Measurements from ENCODE around the gene ATP11A.

The ATP11A gene

DNA sequence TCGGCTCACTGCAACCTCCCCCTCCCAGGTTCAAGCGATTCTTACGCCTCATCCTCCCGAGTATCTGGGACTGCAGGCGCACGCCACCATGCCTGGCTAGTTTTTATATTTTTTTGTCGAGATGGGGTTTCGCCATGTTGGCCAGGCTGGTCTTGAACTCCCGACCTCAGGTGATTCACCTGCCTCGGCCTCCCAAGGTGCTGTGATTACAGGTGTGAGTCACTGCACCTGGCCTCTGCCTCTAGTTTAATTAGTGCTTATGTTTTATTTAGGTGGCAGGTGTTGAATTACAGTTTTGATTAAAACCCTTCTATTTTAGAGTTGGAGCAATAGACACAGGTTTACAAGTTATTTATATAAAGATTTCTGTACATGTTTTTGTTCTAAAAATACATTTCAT, 42.8 kb downstream of the ATP11A start:
- POLR2A ChIA-PET: no interaction called here
- Histone ChIP-seq H3K27ac (ENCODE audit: extremely low read depth, low read depth, low read length) (no peak overlapping the region), H3K36me3 (ENCODE audit: control insufficient read depth in 2 of 2, insufficient read depth in 1 of 2, low read length in 2 of 2) (no peaks in the 10 kb centered on the region), H3K4me3 (ENCODE audit: low read depth, low read length) (no peak overlapping the region), H3K9me3 (ENCODE audit: control insufficient read depth, insufficient read depth, low read depth, low read length) (no peaks in the 10 kb centered on the region), H3K4me1 (ENCODE audit: control insufficient read depth, insufficient read depth, low read length) (peaks cover 2% of the 10 kb centered on the region; the same call in 1 of the 2 replicates)
- CTCF ChIA-PET: no interaction called here
- TF ChIP-seq ZNF239 (tag by site-specific recombination; IDR thresholded peaks at IDR 0.05) (no peak), ZNF776 (tag by site-specific recombination; IDR thresholded peaks at IDR 0.05; ENCODE audit: borderline replicate concordance) (no peak), ZNF16 (tag by site-specific recombination; IDR thresholded peaks at IDR 0.05; ENCODE audit: low read depth) (no peak), ZNF404 (tag by site-specific recombination; IDR thresholded peaks at IDR 0.05) (no peak), ZFP3 (tag by site-specific recombination; IDR thresholded peaks at IDR 0.05; ENCODE audit: low read depth) (no peak), OVOL3 (tag by site-specific recombination; IDR thresholded peaks at IDR 0.05) (no peak), ZNF341 (tag by site-specific recombination; IDR thresholded peaks at IDR 0.05; ENCODE audit: low read depth) (no peak), SALL2 (tag by site-specific recombination; IDR thresholded peaks at IDR 0.05; ENCODE audit: borderline replicate concordance) (no peak), ZNF623 (tag by site-specific recombination; IDR thresholded peaks at IDR 0.05) (no peak), PRDM1 (tag by site-specific recombination; IDR thresholded peaks at IDR 0.05) (no peak), ZNF274 (IDR thresholded peaks at IDR 0.05; ENCODE audit: low read length) (no peak), ZNF274 (tag by site-specific recombination; IDR thresholded peaks at IDR 0.05; ENCODE audit: borderline replicate concordance) (no peak), REPIN1 (tag by site-specific recombination; IDR thresholded peaks at IDR 0.05; ENCODE audit: low read depth) (no peak), ZNF677 (tag by site-specific recombination; IDR thresholded peaks at IDR 0.05) (no peak), GFI1B (tag by site-specific recombination; IDR thresholded peaks at IDR 0.05) (no peak), ZNF169 (tag by site-specific recombination; IDR thresholded peaks at IDR 0.05) (no peak), ZBTB1 (tag by site-specific recombination; IDR thresholded peaks at IDR 0.05) (no peak), ZFP37 (tag by site-specific recombination; IDR thresholded peaks at IDR 0.05) (no peak)
- TF ChIP-seq, protein P1, sequence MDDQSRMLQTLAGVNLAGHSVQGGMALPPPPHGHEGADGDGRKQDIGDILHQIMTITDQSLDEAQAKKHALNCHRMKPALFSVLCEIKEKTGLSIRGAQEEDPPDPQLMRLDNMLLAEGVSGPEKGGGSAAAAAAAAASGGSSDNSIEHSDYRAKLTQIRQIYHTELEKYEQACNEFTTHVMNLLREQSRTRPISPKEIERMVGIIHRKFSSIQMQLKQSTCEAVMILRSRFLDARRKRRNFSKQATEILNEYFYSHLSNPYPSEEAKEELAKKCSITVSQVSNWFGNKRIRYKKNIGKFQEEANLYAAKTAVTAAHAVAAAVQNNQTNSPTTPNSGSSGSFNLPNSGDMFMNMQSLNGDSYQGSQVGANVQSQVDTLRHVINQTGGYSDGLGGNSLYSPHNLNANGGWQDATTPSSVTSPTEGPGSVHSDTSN (CRISPR knock-in tag; IDR thresholded peaks at IDR 0.05): no peak
- TF ChIP-seq, protein P2, sequence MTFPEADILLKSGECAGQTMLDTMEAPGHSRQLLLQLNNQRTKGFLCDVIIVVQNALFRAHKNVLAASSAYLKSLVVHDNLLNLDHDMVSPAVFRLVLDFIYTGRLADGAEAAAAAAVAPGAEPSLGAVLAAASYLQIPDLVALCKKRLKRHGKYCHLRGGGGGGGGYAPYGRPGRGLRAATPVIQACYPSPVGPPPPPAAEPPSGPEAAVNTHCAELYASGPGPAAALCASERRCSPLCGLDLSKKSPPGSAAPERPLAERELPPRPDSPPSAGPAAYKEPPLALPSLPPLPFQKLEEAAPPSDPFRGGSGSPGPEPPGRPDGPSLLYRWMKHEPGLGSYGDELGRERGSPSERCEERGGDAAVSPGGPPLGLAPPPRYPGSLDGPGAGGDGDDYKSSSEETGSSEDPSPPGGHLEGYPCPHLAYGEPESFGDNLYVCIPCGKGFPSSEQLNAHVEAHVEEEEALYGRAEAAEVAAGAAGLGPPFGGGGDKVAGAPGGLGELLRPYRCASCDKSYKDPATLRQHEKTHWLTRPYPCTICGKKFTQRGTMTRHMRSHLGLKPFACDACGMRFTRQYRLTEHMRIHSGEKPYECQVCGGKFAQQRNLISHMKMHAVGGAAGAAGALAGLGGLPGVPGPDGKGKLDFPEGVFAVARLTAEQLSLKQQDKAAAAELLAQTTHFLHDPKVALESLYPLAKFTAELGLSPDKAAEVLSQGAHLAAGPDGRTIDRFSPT (tag by site-specific recombination; IDR thresholded peaks at IDR 0.05): no peak
- TF ChIP-seq, protein P3, sequence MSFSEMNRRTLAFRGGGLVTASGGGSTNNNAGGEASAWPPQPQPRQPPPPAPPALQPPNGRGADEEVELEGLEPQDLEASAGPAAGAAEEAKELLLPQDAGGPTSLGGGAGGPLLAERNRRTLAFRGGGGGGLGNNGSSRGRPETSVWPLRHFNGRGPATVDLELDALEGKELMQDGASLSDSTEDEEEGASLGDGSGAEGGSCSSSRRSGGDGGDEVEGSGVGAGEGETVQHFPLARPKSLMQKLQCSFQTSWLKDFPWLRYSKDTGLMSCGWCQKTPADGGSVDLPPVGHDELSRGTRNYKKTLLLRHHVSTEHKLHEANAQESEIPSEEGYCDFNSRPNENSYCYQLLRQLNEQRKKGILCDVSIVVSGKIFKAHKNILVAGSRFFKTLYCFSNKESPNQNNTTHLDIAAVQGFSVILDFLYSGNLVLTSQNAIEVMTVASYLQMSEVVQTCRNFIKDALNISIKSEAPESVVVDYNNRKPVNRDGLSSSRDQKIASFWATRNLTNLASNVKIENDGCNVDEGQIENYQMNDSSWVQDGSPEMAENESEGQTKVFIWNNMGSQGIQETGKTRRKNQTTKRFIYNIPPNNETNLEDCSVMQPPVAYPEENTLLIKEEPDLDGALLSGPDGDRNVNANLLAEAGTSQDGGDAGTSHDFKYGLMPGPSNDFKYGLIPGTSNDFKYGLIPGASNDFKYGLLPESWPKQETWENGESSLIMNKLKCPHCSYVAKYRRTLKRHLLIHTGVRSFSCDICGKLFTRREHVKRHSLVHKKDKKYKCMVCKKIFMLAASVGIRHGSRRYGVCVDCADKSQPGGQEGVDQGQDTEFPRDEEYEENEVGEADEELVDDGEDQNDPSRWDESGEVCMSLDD (tag by site-specific recombination; IDR thresholded peaks at IDR 0.05): no peak

DNA sequence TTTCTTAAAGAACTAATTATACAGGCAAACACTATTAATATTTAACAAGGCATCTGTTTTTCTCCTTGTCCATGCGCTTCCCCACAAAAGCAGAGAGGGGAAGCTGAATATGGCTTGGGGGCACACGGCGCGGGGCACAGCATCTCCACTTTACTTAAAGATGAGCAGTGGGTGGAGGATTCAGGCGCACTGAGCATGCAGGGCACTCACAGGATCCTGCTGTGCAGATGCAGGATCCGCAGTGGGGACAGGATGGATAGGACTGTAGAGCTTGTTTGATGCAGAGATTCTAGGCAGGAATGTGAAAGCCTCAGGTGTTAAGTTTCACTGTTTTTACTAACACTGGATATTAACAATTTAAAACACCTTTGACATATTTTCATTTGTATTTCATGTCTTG, 43.3 kb downstream of the ATP11A start:
- peaks cover 2% of the 10 kb centered on the region; the same call in 1 of the 2 replicates for H3K4me1 ChIP-seq (ENCODE audit: control insufficient read depth, insufficient read depth, low read length)
- no peaks in the 10 kb centered on the region for H3K36me3 ChIP-seq (ENCODE audit: control insufficient read depth in 2 of 2, insufficient read depth in 1 of 2, low read length in 2 of 2)
- H3K27ac ChIP-seq (ENCODE audit: extremely low read depth, low read depth, low read length): no peak overlapping the region
- no peak overlapping the region for H3K4me3 ChIP-seq (ENCODE audit: low read depth, low read length)
- CTCF ChIA-PET: interaction anchor here (0.5 to 0.6 kb wide), 4 partner anchors 12 to 1228 kb away, joined by 3 to 4 read pairs (median 3); no protein-coding TSS in a partner anchor
- H3K9me3 ChIP-seq (ENCODE audit: control insufficient read depth, insufficient read depth, low read depth, low read length): no peaks in the 10 kb centered on the region
- POLR2A ChIA-PET: no interaction called here
- TF ChIP-seq, protein P4, sequence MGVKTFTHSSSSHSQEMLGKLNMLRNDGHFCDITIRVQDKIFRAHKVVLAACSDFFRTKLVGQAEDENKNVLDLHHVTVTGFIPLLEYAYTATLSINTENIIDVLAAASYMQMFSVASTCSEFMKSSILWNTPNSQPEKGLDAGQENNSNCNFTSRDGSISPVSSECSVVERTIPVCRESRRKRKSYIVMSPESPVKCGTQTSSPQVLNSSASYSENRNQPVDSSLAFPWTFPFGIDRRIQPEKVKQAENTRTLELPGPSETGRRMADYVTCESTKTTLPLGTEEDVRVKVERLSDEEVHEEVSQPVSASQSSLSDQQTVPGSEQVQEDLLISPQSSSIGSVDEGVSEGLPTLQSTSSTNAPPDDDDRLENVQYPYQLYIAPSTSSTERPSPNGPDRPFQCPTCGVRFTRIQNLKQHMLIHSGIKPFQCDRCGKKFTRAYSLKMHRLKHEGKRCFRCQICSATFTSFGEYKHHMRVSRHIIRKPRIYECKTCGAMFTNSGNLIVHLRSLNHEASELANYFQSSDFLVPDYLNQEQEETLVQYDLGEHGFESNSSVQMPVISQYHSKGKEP (tag by site-specific recombination; IDR thresholded peaks at IDR 0.05): peak; percentile 73
- peak; percentile 72 for TF ChIP-seq ZBTB17 (tag by site-specific recombination; IDR thresholded peaks at IDR 0.05)
- TF ChIP-seq ZNF211 (tag by site-specific recombination; IDR thresholded peaks at IDR 0.05; ENCODE audit: low read depth): no peak
- no peak for TF ChIP-seq ZNF610 (tag by site-specific recombination; IDR thresholded peaks at IDR 0.05; ENCODE audit: borderline replicate concordance)
- TF ChIP-seq KLF1 (tag by site-specific recombination; IDR thresholded peaks at IDR 0.05): no peak
- no peak for TF ChIP-seq MYNN (tag by site-specific recombination; IDR thresholded peaks at IDR 0.05; ENCODE audit: borderline replicate concordance)
- TF ChIP-seq ZFP69B (tag by site-specific recombination; IDR thresholded peaks at IDR 0.05): no peak
- peak; percentile 86 for TF ChIP-seq ZIC2 (tag by site-specific recombination; IDR thresholded peaks at IDR 0.05)
- TF ChIP-seq ZNF140 (tag by site-specific recombination; IDR thresholded peaks at IDR 0.05): no peak
- peak; percentile 69 for TF ChIP-seq ZNF600 (tag by site-specific recombination; IDR thresholded peaks at IDR 0.05)
- no peak for TF ChIP-seq ZNF621 (tag by site-specific recombination; IDR thresholded peaks at IDR 0.05)

Data from HEK293 (cell line).